HepG2 (cell line): ENCODE data around the gene RARS2. TPM values are rescaled to one million over a fixed set of nuclear protein-coding genes. Genes with fewer than 3 reads are reported as not detected.

Experiments used
- CENPBD1 ChIP-seq: sonication (generic); formaldehyde crosslinking; IDR thresholded peaks from 2 replicates; pipeline ENCODE4 v1.8.0; 2022; ENCODE audit warnings: missing genetic modification reagents, low read depth, mild to moderate bottlenecking, borderline replicate concordance
- CREBL2 ChIP-seq: sonication (generic); formaldehyde crosslinking; IDR thresholded peaks from 2 replicates; pipeline ENCODE4 v1.8.1; 2023; ENCODE audit warnings: missing genetic modification reagents, mild to moderate bottlenecking, borderline replicate concordance
- DMAP1 ChIP-seq: IDR thresholded peaks from 2 replicates; pipeline ENCODE4 v1.6.1; 2016
- FIP1L1 ChIP-seq: fragments of 200-400 bp; formaldehyde crosslinking; IDR thresholded peaks from 2 replicates; pipeline ENCODE4 v1.6.1; 2018; ENCODE audit warnings: low read depth, mild to moderate bottlenecking, low read length, moderate library complexity, borderline replicate concordance; ENCODE audit not compliant: insufficient read depth
- GZF1 ChIP-seq: sonication (generic); formaldehyde crosslinking; IDR thresholded peaks from 2 replicates; pipeline ENCODE4 v1.5.1; 2020; ENCODE audit warnings: mild to moderate bottlenecking, missing genetic modification reagents
- KMT2A ChIP-seq: sonication (generic); formaldehyde crosslinking; IDR thresholded peaks from 2 replicates; pipeline ENCODE4 v1.4.0; 2020; ENCODE audit warnings: missing genetic modification reagents
- MLLT10 ChIP-seq: sonication (generic); formaldehyde crosslinking; IDR thresholded peaks from 2 replicates; pipeline ENCODE4 v1.4.0; 2020; ENCODE audit warnings: missing genetic modification reagents
- ONECUT2 ChIP-seq: sonication (generic); formaldehyde crosslinking; IDR thresholded peaks from 2 replicates; pipeline ENCODE4 v1.4.0; 2020; ENCODE audit warnings: missing genetic modification reagents
- PAF1 ChIP-seq: IDR thresholded peaks from 2 replicates; pipeline ENCODE4 v1.6.1; 2016; ENCODE audit warnings: missing genetic modification reagents, missing compliant biosample characterization
- PTBP1 ChIP-seq: fragments of 200-400 bp; formaldehyde crosslinking; IDR thresholded peaks from 2 replicates; pipeline ENCODE4 v1.6.1; 2018; ENCODE audit warnings: low read length, low read depth; ENCODE audit not compliant: poor library complexity, severe bottlenecking
- RERE ChIP-seq: IDR thresholded peaks from 2 replicates; pipeline ENCODE4 v1.6.1; 2016; ENCODE audit warnings: low read depth, missing genetic modification reagents, missing compliant biosample characterization
- RFXANK ChIP-seq: IDR thresholded peaks from 2 replicates; pipeline ENCODE4 v1.6.1; 2016
- SETDB1 ChIP-seq: sonication (generic); formaldehyde crosslinking; IDR thresholded peaks from 2 replicates; pipeline ENCODE4 v1.5.1; 2020; ENCODE audit warnings: missing genetic modification reagents, mild to moderate bottlenecking, borderline replicate concordance
- TERF1 ChIP-seq: sonication (generic); formaldehyde crosslinking; IDR thresholded peaks from 2 replicates; pipeline ENCODE4 v1.8.0; 2022; ENCODE audit warnings: mild to moderate bottlenecking, missing genetic modification reagents, moderate library complexity
- TSC22D2 ChIP-seq: sonication (generic); formaldehyde crosslinking; IDR thresholded peaks from 2 replicates; pipeline ENCODE4 v1.5.1; 2020; ENCODE audit warnings: missing genetic modification reagents, mild to moderate bottlenecking, borderline replicate concordance
- ZEB1 ChIP-seq: IDR thresholded peaks from 2 replicates; pipeline ENCODE4 v1.6.1; 2012; ENCODE audit warnings: mild to moderate bottlenecking, low read depth, inconsistent platforms; ENCODE audit not compliant: insufficient replicate concordance
- ZNF225 ChIP-seq: sonication (generic); formaldehyde crosslinking; IDR thresholded peaks from 2 replicates; pipeline ENCODE4 v1.4.0; 2020; ENCODE audit warnings: mild to moderate bottlenecking, missing genetic modification reagents
- ZNF292 ChIP-seq: sonication (generic); formaldehyde crosslinking; IDR thresholded peaks from 2 replicates; pipeline ENCODE4 v1.8.1; 2022; ENCODE audit warnings: mild to moderate bottlenecking, low read depth, missing genetic modification reagents, borderline replicate concordance
- ZNF354B ChIP-seq: sonication (generic); formaldehyde crosslinking; IDR thresholded peaks from 2 replicates; pipeline ENCODE4 v1.8.0; 2022; ENCODE audit warnings: mild to moderate bottlenecking, missing genetic modification reagents
- ZNF451 ChIP-seq: sonication (generic); formaldehyde crosslinking; IDR thresholded peaks from 2 replicates; pipeline ENCODE4 v1.5.0; 2020; ENCODE audit warnings: mild to moderate bottlenecking, missing genetic modification reagents
- ZNF616 ChIP-seq: sonication (generic); formaldehyde crosslinking; IDR thresholded peaks from 2 replicates; pipeline ENCODE4 v1.5.0; 2020; ENCODE audit warnings: low read depth, mild to moderate bottlenecking, missing genetic modification reagents
- ZSCAN9 ChIP-seq: IDR thresholded peaks from 2 replicates; pipeline ENCODE4 v1.6.1; 2016; ENCODE audit warnings: borderline replicate concordance
- polyA plus RNA-seq, 8 experiments: library from polyadenylated mRNA; depleted of rRNA in 3 of 8; stranded (reverse) in 7 of 8; unstranded in 1 of 8; fragments of >200 nt; fragmentation: Illumina TruSeq in 4 of 8; extraction: Trizol in 4 of 8; gene quantifications; 2 replicates each; pipeline versions ENCODE4 v1.2.1 to v1.2.3, GENCODE V29; 2011 to 2016; ENCODE audit warnings: low read depth in 4 of 8, missing spikeins in 1 of 8, mixed read lengths in 1 of 8; ENCODE audit not compliant: insufficient read depth in 1 of 8
- total RNA-seq, 5 experiments: library from RNA; depleted of rRNA; stranded (reverse); fragments of >200 nt; fragmentation: Illumina TruSeq; extraction: Trizol; gene quantifications; 2 replicates each; pipeline ENCODE4 v1.2.3, GENCODE V29; 2016; ENCODE audit warnings: low read depth in 1 of 5

RARS2 gene
- total and polyA plus RNA-seq, 2 of the 13 experiments (the other 11 are each of a cell fraction or from before 2014, with no cell fraction given): 23.4 to 80.1 TPM

GRCh38 chr6:87472525-87473418 lies 117.0 kb downstream of the RARS2 start, which contains the start of gene SLC35A1 (continued):
- TF ChIP-seq PTBP1: no peak
- 0 out of 2 replicates have a peak, but pooled peaks have one; percentile 47 for TF ChIP-seq ZNF616 (CRISPR knock-in tag)
- peak; percentile 86; the same call in 1 of the 2 replicates for TF ChIP-seq ZNF451
- TF ChIP-seq ZEB1: no peak
- peak; percentile 90 for TF ChIP-seq DMAP1
- no peak; the same call in 1 of the 2 replicates for TF ChIP-seq ZNF354B
- no peak for TF ChIP-seq CENPBD1 (CRISPR knock-in tag)
- TF ChIP-seq ZNF225: 0 out of 2 replicates have a peak, but pooled peaks have one; percentile 16
- no peak for TF ChIP-seq ONECUT2 (CRISPR knock-in tag)
- TF ChIP-seq MLLT10 (CRISPR knock-in tag): no peak
- 0 out of 2 replicates have a peak, but pooled peaks have one; percentile 18 for TF ChIP-seq TERF1 (CRISPR knock-in tag)
- TF ChIP-seq RERE (CRISPR knock-in tag): 0 out of 2 replicates have a peak, but pooled peaks have one; percentile 22
- TF ChIP-seq RFXANK (CRISPR knock-in tag): no peak
- peak; percentile 59; the same call in 1 of the 2 replicates for TF ChIP-seq ZSCAN9 (CRISPR knock-in tag)
- no peak for TF ChIP-seq FIP1L1
- TF ChIP-seq PAF1 (CRISPR knock-in tag): no peak
- TF ChIP-seq GZF1: no peak
- TF ChIP-seq KMT2A (CRISPR knock-in tag): peak; percentile 65; the same call in 1 of the 2 replicates
- no peak for TF ChIP-seq CREBL2
- no peak for TF ChIP-seq SETDB1 (CRISPR knock-in tag)
- peak; percentile 61; the same call in 1 of the 2 replicates for TF ChIP-seq ZNF292
- peak; percentile 22; the same call in 1 of the 2 replicates for TF ChIP-seq TSC22D2 (CRISPR knock-in tag)
